Measurements from ENCODE around the gene HK1. TPM values are rescaled to one million over a fixed set of nuclear protein-coding genes. Genes with fewer than 3 reads are reported as not detected.

Gene HK1
- total RNA-seq, 4 donors from 2014 or later, result 92.5 to 216 (median 126) TPM

DNA sequence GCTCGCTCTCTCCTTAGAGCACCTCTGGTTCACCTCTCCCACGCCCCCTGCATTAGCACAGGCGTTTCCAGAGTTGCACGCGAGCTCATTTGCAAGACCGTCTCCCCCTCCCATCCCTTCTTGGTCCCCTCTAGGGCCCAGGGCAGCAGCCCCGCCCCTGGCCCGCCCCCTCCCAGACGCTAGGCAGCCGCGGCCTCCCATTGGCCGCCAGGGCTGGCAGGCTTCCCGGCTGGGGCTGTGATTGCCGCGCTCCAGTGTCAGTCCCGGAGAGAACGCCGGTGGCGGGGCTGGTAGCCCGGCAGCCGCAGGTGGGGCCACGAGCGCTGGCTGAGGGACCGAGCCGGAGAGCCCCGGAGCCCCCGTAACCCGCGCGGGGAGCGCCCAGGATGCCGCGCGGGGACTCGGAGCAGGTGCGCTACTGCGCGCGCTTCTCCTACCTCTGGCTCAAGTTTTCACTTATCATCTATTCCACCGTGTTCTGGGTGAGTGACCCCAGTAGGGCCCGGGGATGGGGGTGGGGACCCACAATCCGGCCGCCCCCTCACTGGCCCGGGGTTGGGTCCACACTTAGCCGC lies 173.0 kb downstream of the HK1 start, which contains the start of gene TSPAN15:
TSS of gene TSPAN15 (plus strand) at position 257 of the 575 bp plus-strand sequence. CDS start at position 387, 130 bp downstream.
- H3K27ac ChIP-seq, result peak within 1 kb of the TSS; percentile 73 to 90 (median 88)
- H3K4me1 ChIP-seq, result peaks cover 0 to 89% (median 4%) of the 10 kb centered on the region in 3 donors
- TF ChIP-seq EP300 (IDR thresholded peaks at IDR 0.05) (no peak), POLR2A (IDR thresholded peaks at IDR 0.05) (peak; percentile 64 to 80), POLR2AphosphoS5 (IDR thresholded peaks at IDR 0.05) (peak; percentile 84)
- TF ChIP-seq, protein P1, sequence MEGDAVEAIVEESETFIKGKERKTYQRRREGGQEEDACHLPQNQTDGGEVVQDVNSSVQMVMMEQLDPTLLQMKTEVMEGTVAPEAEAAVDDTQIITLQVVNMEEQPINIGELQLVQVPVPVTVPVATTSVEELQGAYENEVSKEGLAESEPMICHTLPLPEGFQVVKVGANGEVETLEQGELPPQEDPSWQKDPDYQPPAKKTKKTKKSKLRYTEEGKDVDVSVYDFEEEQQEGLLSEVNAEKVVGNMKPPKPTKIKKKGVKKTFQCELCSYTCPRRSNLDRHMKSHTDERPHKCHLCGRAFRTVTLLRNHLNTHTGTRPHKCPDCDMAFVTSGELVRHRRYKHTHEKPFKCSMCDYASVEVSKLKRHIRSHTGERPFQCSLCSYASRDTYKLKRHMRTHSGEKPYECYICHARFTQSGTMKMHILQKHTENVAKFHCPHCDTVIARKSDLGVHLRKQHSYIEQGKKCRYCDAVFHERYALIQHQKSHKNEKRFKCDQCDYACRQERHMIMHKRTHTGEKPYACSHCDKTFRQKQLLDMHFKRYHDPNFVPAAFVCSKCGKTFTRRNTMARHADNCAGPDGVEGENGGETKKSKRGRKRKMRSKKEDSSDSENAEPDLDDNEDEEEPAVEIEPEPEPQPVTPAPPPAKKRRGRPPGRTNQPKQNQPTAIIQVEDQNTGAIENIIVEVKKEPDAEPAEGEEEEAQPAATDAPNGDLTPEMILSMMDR (IDR thresholded peaks at IDR 0.05), result peak in 2 of 4 experiments; percentile 8 to 23
- H3K27me3 ChIP-seq, result no peaks in the 10 kb centered on the region
- peak; percentile 93 for ATAC-seq
- WGBS, 2 donors (ENCODE audit: low coverage in 1 of 2), result 0 to 7% methylated on average over 3 to 5 of the region's 45 CpGs
- peaks cover 0 to 1% of the 10 kb centered on the region in 2 donors for H3K36me3 ChIP-seq
- H3K4me3 ChIP-seq, result peak within 1 kb of the TSS; percentile 63 to 81
- H3K9me3 ChIP-seq, result no peaks in the 10 kb centered on the region

Other genes starting within 250 kb of the HK1 start
- 100 to 1,000 TPM in 2 of 4 donors, 10 to 100 TPM in 2; 14.9 to 143 (median 97.8) TPM for gene SRGN, start 190.4 kb upstream of the HK1 start, total RNA-seq
- gene VPS26A, start 154.3 kb upstream of the HK1 start, total RNA-seq, result 10 to 100 TPM; 34.1 to 51.5 (median 39.4) TPM
- gene SUPV3L1, start 98.3 kb upstream of the HK1 start, total RNA-seq, result 10 to 100 TPM; 18.2 to 20.9 (median 19.8) TPM
- gene HKDC1, start 58.2 kb upstream of the HK1 start, total RNA-seq, result under 1 TPM in 1 of 4 donors, not detected in 3; 0.27 TPM
- 100 to 1,000 TPM in 2 of 4 donors, 10 to 100 TPM in 2; 37.1 to 176 (median 122) TPM for gene TACR2, start 138.4 kb downstream of the HK1 start, total RNA-seq
- 10 to 100 TPM; 51.9 to 66.7 (median 58.1) TPM for gene TSPAN15, start 173.0 kb downstream of the HK1 start, total RNA-seq

Data from gastroesophageal sphincter (tissue), 4 donors.